ENCODE data around the gene UBR3.
A peak's percentile ranks its signal among the peaks of the same experiment; 100 is the strongest.
"Not testable (repeated sequence)": the region's sequence is repeated elsewhere in the genome, so short reads cannot be mapped to it uniquely, and the experiment has no call there.

The UBR3 gene

DNA sequence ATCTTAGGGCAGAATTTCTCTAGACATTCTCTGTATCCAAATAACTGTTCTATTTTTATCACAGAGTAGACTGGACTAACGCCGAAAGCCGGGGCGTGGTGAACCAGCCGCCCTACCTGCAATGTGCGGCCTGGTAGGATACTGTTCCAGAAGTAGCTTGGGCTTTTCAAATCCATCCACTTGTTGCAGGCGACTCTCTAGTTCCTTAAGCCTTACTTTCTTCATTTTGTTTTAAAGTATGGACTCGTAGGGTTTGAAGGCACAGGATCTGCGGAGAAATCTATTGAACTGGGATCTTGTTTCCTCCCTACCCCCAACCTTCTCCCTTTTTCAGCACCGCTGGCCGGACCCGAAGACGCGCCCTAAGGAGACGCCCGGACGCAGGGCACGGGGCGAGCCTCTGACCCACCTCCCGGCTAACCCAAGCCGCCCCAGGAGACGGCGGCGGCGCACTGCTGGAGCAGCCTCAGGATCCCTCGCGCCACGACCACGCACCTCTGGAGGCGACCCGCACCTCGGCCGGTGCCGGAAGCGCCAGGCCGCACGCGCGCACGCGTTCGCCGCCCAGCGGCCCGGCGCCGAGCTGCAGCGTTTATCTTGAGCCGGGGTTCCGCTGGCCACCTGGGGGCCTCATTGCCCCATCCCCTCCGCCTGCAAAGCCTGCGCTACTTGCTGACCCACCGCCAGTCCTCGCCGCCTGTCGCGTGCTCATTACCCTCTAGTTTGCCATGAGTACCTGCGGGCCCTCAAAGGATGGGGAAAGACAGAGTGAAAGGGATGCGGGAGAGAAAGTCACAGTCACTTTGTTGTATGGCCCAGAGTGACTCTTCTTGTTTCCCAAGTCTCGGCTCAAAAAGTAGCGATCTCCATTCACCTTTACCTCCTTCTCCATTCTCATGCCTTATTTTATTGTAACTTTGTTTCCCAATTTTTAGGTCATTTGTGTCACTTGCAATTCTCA lies 2.6 kb upstream of the UBR3 start, which contains the start of gene METTL5:
TSS of gene METTL5 (minus strand) at position 533 of the 961 bp plus-strand sequence. CDS start at position 225, 308 bp downstream.
- DNase-seq (ENCODE audit: low spot score): peak; percentile 92

GRCh38 chr2:169828141-169828811 lies 1.0 kb downstream of the UBR3 start:
- peak; percentile 47 for DNase-seq (ENCODE audit: low spot score)

- no peak for DNase-seq (ENCODE audit: low spot score)
These were observed 7.1 kb downstream of the UBR3 start for GRCh38 chr2:169834401-169834800.

DNA sequence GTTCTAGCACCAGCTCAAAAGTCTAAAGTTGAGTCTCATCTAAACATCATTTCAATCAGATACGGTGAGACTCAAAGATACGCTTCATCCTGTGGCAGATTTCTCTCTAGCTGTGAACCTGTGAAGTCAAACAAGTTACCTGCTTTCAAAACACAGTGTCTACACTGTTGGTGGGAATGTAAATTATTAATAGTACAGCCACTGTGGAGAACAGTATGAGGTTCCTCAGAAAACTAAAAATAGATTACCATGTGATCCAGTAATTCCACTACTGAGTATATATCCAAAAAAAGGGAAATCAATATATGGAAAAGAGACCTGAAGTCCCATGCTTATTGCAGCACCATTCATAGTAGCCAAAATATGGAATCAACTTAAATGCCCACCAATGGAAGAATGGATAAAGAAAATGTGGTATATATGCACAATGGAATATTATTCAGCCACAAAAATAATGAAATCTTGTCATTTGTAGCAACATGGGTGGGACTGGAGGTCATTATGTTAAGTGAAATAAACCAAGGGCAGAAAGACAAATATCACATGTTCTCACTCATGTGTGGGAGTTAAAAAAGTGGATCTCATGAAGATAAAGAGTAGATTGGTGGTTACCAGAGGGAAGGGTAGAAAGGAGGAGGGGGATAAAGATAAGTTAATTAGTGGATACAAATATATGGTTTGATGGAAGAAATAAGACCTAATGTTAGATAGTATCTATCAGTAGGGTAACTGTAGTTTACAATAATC lies 11.7 kb downstream of the UBR3 start:
- no peak for DNase-seq (ENCODE audit: low spot score)

GRCh38 chr2:169839954-169840746 lies 12.9 kb downstream of the UBR3 start:
- no peak for DNase-seq (ENCODE audit: low spot score)

DNA sequence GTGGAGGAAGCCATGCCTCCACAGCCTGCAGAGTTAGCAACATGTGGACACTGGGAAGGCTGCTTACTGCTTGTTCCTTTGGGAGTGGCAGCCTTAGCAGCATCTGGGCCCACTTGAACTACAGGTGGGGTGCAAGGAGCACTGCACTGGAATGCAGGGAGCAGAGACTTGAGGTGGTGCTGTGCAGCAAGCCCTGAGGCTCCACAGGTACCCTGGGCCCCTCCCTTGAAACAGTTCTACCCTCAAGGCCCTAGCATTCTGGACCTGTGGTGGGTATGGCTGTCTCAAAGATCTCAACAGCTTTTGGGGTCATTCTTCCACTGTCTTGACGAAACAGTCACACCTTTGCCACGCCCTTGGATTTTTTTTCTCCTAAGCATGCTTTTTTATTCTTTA lies 13.5 kb downstream of the UBR3 start:
- no peak for DNase-seq (ENCODE audit: low spot score)

DNA sequence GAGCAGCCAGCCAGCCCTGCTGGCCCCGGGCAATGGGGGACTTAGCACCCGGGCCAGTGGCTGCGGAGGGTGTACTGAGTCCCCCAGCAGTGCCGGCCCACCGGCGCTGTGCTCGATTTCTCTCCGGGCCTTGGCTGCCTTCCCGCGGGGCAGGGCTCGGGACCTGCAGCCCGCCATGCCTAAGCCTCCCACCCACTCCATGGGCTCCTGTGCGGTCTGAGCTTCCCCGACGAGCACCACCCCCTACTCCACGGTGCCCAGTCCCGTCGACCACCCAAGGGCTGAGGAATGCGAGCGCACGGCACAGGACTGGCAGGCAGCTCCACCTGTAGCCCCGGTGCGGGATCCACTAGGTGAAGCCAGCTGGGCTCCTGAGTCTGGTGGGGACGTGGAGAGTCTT lies 14.4 kb downstream of the UBR3 start:
- DNase-seq (ENCODE audit: low spot score): not testable (repeated sequence)

- DNase-seq (ENCODE audit: low spot score): no peak
These were observed 17.8 kb downstream of the UBR3 start for GRCh38 chr2:169845016-169845415.

- not testable (repeated sequence) for DNase-seq (ENCODE audit: low spot score)
These were observed 21.9 kb downstream of the UBR3 start for GRCh38 chr2:169848959-169849693.

- no peak for DNase-seq (ENCODE audit: low spot score)
These were observed 22.5 kb downstream of the UBR3 start for GRCh38 chr2:169849710-169850109.

- no peak for DNase-seq (ENCODE audit: low spot score)
These were observed 25.9 kb downstream of the UBR3 start for GRCh38 chr2:169853041-169853668.

- DNase-seq (ENCODE audit: low spot score): not testable (repeated sequence)
These were observed 28.3 kb downstream of the UBR3 start for GRCh38 chr2:169855281-169856258.

DNA sequence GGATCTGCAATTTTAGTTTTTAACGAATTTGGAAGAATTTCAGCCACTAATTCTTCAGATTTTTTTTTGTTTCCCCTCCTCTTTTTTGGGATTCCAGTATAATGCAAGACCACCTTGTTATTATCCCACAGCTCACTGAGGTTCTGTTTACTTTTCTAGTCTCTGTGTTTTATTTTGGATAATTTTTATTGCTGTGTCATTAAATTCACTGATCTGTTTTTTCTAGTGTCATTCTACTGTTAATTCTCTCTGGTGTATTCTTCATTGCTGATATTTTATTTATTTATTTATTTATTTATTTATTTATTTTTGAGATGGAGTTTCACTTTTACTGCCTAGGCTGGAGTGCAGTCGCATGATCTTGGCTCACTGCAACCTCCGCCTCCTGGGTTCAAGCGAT lies 32.2 kb downstream of the UBR3 start:
- DNase-seq (ENCODE audit: low spot score): no peak

GRCh38 chr2:169860149-169860548 lies 32.9 kb downstream of the UBR3 start:
- no peak for DNase-seq (ENCODE audit: low spot score)

- no peak for DNase-seq (ENCODE audit: low spot score)
These were observed 35.6 kb downstream of the UBR3 start for GRCh38 chr2:169862816-169863215.

DNA sequence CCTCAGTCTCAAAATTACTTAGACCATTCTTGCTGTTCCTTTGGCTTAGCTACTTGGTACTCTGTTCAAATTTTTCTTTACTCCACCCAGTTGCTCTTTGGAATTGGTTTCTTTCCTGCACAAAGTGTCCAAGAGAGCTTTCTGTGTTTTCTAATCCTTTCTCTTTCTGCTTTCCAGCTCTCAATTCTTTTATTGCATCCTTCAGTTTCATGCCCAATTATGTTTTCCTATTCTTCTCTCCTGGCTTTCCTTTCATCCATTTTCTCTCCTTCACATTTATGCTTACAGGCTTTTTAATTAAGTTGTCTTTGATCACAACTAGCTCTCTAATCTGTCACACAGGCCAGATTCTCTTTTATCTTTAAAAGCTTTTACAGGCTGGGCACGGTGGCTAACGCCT lies 38.2 kb downstream of the UBR3 start:
- DNase-seq (ENCODE audit: low spot score): no peak

- DNase-seq (ENCODE audit: low spot score): not testable (repeated sequence)
These were observed 39.0 kb downstream of the UBR3 start for GRCh38 chr2:169866230-169866629.

- DNase-seq (ENCODE audit: low spot score): no peak
These were observed 40.3 kb downstream of the UBR3 start for GRCh38 chr2:169867579-169867978.

DNA sequence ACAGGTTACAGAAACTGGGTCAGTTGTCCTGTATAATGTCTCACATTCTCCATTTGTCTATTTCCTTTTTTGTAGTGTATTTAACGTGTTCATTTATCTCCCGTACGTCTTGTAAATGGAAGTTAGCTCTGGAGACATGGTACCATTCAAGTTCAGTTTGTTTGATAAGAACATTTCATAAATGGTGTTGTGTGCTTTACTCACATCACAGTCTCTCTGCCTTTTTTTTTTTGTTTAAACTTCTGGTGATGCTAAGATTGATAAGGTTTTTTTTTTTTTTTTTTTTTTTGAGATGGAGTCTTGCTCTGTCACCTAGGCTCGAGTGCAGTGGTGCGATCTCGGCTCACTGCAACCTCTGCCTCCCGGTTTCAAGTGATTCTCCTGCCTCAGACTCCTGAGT lies 41.7 kb downstream of the UBR3 start:
- no peak for DNase-seq (ENCODE audit: low spot score)

Measured in AG20443 (cell line).